B cell (primary cell): ENCODE measurements around the gene C19orf53.

Source experiments
- EZH2 ChIP-seq: IDR thresholded peaks from 2 replicates; pipeline ENCODE4 v1.6.1; 2012; ENCODE audit warnings: borderline replicate concordance, low read depth, mild to moderate bottlenecking, moderate library complexity, low read length; ENCODE audit not compliant: insufficient read depth, poor library complexity, severe bottlenecking
- TF ChIP-seq, protein P1 (sequence below): fragments of 200-600 bp; IDR thresholded peaks from one replicate; pipeline ENCODE4 v1.8.0; 2022; ENCODE audit warnings: antibody characterized with exemption, mild to moderate bottlenecking

DNA sequence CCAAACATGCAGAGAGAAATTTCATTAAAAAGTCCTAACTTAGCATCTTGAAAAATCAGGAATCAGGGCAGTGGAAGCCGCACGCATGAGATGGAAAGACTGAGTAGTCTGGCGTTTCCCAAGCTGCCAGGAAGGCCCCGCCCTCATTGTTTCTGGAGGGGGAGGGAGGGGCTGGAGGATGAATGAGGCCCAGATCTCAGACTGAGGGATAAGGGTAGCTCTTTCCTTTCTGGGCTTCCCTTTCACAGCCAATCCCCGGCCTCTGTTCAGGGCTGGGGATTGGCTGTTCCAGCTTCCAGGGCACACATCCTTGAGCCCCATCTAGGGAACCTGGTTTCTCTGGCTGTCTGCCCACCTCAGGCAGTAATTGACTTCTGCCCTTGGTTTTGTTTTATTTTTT, 7.3 kb downstream of the C19orf53 start:
- TF ChIP-seq, protein P1, sequence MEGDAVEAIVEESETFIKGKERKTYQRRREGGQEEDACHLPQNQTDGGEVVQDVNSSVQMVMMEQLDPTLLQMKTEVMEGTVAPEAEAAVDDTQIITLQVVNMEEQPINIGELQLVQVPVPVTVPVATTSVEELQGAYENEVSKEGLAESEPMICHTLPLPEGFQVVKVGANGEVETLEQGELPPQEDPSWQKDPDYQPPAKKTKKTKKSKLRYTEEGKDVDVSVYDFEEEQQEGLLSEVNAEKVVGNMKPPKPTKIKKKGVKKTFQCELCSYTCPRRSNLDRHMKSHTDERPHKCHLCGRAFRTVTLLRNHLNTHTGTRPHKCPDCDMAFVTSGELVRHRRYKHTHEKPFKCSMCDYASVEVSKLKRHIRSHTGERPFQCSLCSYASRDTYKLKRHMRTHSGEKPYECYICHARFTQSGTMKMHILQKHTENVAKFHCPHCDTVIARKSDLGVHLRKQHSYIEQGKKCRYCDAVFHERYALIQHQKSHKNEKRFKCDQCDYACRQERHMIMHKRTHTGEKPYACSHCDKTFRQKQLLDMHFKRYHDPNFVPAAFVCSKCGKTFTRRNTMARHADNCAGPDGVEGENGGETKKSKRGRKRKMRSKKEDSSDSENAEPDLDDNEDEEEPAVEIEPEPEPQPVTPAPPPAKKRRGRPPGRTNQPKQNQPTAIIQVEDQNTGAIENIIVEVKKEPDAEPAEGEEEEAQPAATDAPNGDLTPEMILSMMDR = no peak
- no peak for TF ChIP-seq EZH2
